GM18511 (cell line): ENCODE results near the gene ABCC9.

Experiments
- ATAC-seq: cut with Tn5 transposase; IDR thresholded peaks from one replicate; pipeline ENCODE4 v1.9.1; 2021; ENCODE audit warnings: mild to moderate bottlenecking, moderate library complexity; ENCODE audit not compliant: unreplicated experiment

The ABCC9 gene

DNA sequence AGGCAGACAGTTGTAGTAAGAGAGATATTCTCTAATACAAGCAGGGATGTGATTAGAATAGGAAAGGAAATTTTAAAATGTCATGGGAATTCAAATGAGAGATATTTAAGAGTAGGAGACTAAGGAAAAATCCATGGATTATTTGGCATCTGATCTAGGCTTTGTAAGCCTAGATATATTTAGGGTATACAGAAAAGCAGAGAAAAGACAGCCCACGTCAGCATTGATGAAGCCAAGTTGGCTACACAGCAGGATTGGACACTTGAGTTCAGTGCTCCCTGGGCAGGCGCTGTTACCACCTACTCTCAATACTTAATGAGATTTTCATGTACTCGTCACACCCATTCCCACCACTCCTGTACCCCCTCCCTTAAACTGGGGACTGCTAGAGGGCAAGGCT, 165.1 kb downstream of the ABCC9 start:
- ATAC-seq, result no peak

DNA sequence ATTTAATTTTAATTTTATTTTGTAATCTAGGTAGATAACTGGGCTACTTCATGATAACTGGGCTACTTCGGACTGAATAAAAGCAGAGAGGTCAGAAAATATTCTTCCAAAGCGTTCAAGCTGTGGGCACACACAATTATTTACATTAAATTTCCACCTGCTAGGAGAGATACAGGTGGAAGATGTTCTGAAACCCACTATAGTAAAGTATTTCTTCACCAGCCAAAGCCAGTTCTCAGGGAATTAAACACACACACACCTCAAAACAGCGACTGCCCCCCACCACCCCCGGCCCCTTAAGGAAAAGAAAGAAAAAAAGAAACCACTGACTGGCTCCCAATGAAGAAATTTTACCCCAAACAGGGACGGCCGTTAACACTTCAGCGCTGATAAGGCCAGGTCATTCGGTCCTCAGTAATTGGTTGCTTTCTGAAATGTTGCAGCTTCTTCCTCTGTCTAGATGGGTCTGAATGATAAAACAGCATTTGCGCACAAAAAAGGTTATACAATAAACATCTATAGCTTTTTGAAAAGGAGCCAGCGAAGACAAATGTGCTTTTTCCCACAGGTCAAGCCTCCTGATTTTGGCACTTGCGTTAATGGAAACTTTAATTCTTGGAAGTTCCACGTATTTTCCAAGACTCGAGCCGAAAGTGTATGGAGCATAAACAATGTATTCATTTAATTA, 165.9 kb downstream of the ABCC9 start:
- ATAC-seq, result no peak

DNA sequence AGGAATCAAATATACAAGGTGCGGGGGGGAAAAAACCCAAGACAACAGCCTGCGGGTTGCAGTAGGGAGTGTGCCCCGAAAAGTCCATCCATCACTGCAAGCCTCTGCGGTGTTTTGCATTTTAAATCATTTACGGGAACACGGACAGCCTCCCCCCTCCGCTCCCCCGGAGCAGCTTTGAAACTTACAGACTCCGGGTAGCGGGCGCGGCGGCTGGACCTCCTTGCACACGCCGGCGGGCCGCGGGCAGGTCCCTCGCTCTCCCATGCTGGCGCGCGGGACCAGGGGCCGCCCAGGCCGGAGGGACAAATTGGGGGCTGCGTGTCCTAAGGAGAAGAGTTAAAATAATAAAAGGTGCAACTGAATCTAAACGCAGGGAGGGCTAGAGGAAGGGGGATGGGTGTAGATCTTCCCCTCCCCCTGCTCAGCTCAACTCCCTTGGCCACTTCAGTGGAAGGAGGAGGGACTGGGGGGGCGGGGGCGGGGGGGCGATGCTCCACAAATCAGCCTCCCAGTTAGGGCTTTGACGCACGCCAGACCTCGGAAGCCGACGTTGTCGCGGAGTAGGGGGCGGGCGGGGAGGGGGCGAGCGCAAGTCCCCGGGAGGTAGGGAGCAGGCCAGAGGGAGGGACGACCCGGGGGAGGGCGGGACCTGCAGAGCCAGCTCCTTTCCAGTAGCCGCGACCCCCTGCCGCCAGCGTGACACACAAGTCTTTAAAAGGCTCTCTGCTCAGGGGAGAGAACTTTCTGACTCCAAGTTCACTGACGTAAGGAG, 166.7 kb downstream of the ABCC9 start, which contains the start of gene KCNJ8:
TSS of gene KCNJ8 (minus strand) at position 349 of the 775 bp plus-strand sequence. CDS start 1,090 bp downstream, outside the sequence.
- no peak for ATAC-seq

DNA sequence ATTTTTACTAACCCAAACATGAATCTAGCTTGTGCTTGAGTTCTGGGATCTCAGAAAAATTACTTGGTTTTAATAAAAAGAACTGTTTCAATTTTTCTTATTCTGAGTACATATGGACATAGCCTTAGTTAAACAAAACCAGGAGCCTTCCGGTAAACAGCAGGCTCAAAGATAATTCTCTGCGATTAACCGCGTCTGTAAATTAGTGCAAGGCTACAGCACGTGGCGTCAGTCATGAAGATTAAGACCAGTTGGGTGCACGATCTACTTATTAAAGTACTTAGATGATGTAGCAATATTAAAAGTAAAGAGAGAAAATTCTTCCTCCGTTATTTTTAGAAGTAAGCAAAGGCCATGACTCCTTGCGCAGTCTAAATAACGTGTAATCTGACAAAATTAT, 167.4 kb downstream of the ABCC9 start:
- no peak for ATAC-seq

DNA sequence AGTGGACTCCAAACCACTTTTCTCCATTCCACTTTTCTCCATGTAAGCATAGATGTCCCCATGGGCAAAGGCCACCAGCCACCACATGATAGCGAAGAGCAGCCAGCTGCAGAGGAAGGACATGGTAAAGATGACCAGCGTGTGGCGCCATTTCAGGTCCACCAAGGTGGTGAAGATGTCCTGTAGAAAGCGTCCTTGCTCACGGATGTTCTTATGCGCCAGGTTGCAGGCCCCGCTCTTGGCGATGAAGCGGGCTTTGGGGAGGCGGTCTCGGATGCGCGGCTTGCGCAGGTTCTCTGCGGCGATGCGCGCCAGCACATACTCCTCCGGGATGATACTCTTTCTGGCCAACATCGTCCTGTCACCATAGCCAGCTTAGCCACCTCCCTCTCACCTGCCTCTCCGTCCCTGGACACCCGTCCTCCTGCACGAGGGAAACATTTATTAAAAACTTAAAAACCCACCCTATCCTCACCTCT, 167.9 kb downstream of the ABCC9 start:
- no peak for ATAC-seq

DNA sequence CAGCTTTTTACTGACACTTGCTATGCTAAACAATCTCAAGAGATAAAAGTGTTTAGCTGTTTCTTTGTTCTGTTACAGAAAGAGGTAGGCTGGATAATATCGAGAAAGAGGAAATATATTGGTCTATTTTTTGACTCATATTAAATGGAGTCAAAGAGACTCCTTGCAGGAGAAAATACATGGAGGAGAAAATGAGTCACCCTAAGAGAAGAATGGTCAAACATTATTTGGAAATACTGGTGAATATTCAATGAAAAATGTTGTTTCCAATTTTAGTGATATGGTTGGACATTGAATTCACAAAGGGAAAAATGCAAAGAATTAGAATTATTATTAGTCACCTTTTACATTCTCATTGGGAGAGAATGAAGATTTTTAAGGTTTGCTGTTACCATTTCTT, 169.9 kb downstream of the ABCC9 start:
- no peak for ATAC-seq

DNA sequence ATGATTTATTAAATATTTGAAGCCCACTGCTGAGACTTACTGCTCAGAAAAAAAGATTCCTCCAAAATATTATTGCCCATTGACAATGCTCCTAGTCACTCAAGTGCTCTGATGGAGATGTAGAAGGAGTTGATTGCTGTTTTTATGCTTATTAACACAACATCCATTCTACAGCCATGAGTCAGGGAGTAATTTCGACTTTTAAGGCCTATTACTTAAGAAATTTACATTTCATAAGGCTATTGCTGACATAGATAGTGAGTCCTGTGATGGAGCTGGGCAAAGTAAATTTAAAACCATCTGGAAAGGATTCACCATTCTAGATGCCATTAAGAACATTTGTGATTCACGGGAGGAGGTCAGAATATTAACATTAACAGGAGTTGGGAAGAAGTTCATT, 171.9 kb downstream of the ABCC9 start:
- ATAC-seq, result no peak

DNA sequence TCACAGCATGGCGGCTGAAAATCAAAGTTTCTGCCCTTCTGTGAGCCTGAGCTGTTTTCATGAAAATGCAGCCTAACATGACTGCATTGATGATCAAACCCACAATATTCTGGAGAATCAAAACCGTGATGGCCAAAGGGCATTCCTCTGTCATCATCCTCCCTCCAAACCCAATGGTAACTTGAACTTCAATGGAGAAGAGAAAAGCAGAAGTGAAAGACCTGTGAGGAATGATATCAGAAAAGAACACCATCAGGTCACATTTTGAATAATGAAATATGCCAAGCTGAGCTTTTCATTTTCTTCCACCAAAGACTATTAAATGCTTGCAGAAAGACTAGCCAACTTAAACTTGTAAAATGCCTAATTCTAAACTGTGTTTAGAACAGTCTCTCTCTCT, 174.8 kb downstream of the ABCC9 start:
- no peak for ATAC-seq

DNA sequence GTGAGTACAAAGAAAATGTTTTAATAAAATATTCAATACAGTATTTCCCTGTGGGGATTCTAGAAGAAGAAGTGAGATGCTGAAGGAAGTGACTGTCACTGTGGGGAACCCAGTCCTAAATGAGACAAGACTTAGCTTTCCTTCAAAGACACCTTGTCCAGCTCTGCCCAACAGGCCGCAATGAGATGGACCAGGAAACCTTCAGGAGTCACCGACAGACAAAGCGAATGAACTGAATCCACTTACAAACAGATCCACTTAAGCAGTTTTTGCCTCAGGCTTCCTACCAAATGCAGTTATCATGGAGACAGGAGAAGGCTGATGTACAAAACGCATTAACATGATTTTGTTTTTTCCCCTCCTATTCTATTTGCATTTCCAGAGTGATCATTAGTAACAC, 176.3 kb downstream of the ABCC9 start:
- no peak for ATAC-seq

DNA sequence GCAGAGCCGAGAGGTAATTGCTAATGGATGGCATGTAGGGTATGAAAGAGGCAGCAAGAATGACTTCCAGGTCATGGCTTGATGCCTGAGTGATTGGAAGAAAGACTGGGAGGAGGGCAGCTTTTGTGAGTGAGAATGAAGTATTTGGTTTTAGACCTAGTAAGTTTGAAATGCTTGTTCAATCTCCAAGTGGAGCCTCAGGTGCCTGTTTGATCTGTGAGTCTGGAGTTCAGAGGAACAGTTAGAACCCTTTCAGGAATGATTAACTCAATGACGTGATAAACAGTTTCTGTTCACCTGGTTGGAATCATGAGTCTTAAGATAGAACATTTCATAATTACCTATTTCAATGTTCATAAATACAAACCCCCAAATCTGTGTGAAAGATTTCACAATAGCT, 177.2 kb downstream of the ABCC9 start:
- ATAC-seq, result no peak

DNA sequence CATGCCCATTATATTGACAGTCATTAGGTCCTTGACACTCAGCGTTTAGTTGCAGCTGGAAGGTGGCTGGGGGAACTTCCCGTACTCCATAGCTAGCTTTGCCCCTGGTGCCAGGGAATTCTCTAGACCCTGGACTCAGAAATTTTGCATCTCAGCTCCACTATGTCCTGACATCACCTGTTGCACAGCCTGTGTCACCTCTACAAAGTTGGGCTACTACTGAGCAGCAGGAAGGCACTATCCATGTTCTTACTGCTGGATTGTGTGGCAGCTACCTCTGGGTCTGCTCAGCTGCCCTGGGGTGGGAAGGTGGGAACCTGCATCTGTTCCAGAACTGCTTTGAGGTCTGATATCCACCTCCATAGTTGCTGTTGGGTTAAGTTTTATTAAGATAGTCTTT, 177.7 kb downstream of the ABCC9 start:
- no peak for ATAC-seq

DNA sequence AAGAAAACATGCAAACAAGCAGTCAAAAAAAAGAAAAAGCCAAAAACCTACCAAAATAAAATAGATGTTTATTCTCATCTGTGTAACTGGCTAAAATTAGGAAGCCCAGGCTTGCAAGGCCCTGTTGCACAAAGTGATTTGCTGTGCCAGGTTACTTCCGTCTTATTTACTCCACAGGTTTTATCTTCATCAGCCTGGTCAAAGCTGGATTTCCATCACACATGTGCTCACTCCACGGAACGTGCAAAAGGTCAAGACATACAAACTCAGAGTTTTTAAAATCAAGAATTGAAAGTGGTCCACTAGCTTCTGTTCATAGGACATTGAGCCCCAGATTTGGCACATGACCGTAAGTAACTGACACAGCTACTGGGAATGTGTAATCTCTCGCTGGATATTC, 181.5 kb downstream of the ABCC9 start:
- no peak for ATAC-seq

DNA sequence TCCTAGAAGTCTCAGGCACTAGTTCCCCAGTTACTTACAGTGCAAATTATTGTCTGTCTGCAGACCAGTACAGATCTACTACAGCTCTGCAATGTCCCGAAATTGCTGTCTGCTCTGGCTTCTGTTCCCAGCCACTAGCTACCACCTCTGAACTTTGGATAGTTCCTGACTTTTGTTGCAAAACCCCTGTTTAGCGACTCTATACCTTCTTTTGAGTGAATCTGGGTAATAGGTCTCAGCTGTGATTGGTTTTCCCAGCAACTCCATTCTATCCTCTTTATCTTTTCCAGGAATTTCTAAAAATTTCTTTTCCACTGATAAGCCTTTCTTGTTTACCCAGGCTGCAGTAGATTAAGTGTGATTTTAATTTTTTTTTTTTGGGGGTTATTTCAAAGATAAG, 183.5 kb downstream of the ABCC9 start:
- no peak for ATAC-seq

DNA sequence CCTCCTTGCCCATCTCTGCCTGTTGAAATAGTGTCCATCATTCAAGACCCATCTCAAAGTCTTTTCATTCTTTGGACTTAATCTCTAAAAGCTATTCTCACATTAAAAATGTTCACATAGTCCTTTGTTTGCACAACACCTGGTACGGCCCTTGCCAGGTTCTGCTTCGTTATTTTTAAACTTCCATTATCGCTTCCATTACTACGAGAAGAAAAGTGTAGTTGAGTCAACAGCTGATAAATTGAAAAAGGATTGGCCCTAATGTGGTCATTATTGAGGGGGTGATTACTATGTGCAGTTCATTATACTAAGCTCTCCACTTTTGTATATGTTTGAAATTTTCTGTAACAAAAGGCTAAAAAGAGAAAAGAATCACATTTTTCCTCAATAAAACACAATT, 184.5 kb downstream of the ABCC9 start:
- no peak for ATAC-seq

DNA sequence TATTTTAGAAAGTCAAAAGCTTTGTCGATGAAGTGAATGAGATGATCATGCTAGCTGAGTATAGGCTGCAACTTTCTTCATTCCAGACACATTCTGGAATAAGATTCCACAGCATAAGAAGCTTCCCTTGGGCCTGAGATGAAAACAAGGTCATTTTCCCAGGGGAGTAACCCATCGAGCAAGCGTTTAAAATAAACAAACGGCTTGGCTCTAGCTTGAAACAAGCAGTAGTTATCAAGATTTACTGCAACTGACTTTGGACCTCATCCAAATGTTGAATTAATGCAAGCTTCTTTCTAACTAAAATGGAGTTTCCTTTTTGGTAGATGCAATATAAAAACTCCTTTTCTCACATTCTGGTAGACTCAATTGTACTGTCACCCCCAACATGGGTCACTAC, 189.7 kb downstream of the ABCC9 start:
- ATAC-seq, result no peak
